ENCODE measurements around the gene MRTFA.

MRTFA gene

GRCh38 chr22:40374567-40374966 lies 262.0 kb downstream of the MRTFA start:
- no peak overlapping the region for H3K4me3 ChIP-seq (ENCODE audit: low read length in 2 of 2)
- no peak overlapping the region for H3K18ac ChIP-seq (ENCODE audit: low read length)
- peaks cover 0 to 15% of the 10 kb centered on the region in 2 donors for H3K36me3 ChIP-seq (replicated peaks in 1 of 2; ENCODE audit: control insufficient read depth in 2 of 2, insufficient read depth in 2 of 2, low read length in 2 of 2)
- no peaks in the 10 kb centered on the region for H3K4me1 ChIP-seq (ENCODE audit: control insufficient read depth in 2 of 2, insufficient read depth in 1 of 2, low read depth in 1 of 2, low read length in 2 of 2)
- H2BK12ac ChIP-seq (ENCODE audit: low read length) = no peak overlapping the region
- H3K79me1 ChIP-seq (ENCODE audit: low read depth, low read length) = peaks cover 2% of the 10 kb centered on the region
- no peaks in the 10 kb centered on the region for H3K27me3 ChIP-seq (ENCODE audit: control insufficient read depth in 3 of 3, insufficient read depth in 3 of 3, low read depth in 1 of 3, low read length in 3 of 3)
- H3K14ac ChIP-seq (ENCODE audit: low read length) = no peak overlapping the region
- no peak overlapping the region for H3K4me2 ChIP-seq (ENCODE audit: insufficient read depth, low read length, poor library complexity, severe bottlenecking)
- H3K9me3 ChIP-seq (replicated peaks in 1 of 2; ENCODE audit: control insufficient read depth in 2 of 2, insufficient read depth in 1 of 2, low read depth in 1 of 2, low read length in 2 of 2) = no peaks in the 10 kb centered on the region
- no peak overlapping the region for H2BK15ac ChIP-seq (ENCODE audit: low read length)
- no peak overlapping the region for H3K9ac ChIP-seq (ENCODE audit: low read depth, low read length, poor library complexity)
- H2BK5ac ChIP-seq (ENCODE audit: low read length) = no peak overlapping the region
- no peak overlapping the region for H3K4ac ChIP-seq (ENCODE audit: low read length)
- DNase-seq (ENCODE audit: low spot score) = no peak
- H2AFZ ChIP-seq (ENCODE audit: low read length) = no peak overlapping the region
- H3K23ac ChIP-seq (ENCODE audit: low read depth, low read length, poor library complexity) = no peak overlapping the region
- no CpG with 5 or more reads among the region's 8 CpGs for WGBS, 2 donors (ENCODE audit: extremely low coverage in 2 of 2, insufficient read length in 2 of 2, insufficient replicate concordance in 1 of 2)
- H3K27ac ChIP-seq (replicated peaks; ENCODE audit: low read length) = no peak overlapping the region
- H2AK5ac ChIP-seq (ENCODE audit: low read depth, low read length) = no peak overlapping the region
- no peak overlapping the region for H4K91ac ChIP-seq (ENCODE audit: low read depth, low read length, poor library complexity)
- no peak overlapping the region for H4K8ac ChIP-seq (ENCODE audit: low read depth, low read length)
- H2BK120ac ChIP-seq (ENCODE audit: low read depth, low read length) = no peak overlapping the region

GRCh38 chr22:40368836-40369235 lies 267.7 kb downstream of the MRTFA start:
- no CpG with 5 or more reads among the region's 3 CpGs for WGBS, 2 donors (ENCODE audit: extremely low coverage in 2 of 2, insufficient read length in 2 of 2, insufficient replicate concordance in 1 of 2)
- Histone ChIP-seq H3K36me3 (replicated peaks in 1 of 2; ENCODE audit: control insufficient read depth in 2 of 2, insufficient read depth in 2 of 2, low read length in 2 of 2) (peaks cover 25 to 71% of the 10 kb centered on the region in 2 donors), H2BK120ac (ENCODE audit: low read depth, low read length) (no peak overlapping the region)

GRCh38 chr22:40368016-40368415 lies 268.5 kb downstream of the MRTFA start:
- no peak overlapping the region for H4K91ac ChIP-seq (ENCODE audit: low read depth, low read length, poor library complexity)
- no peak overlapping the region for H2BK5ac ChIP-seq (ENCODE audit: low read length)
- peaks cover 2% of the 10 kb centered on the region for H3K79me1 ChIP-seq (ENCODE audit: low read depth, low read length)
- H3K4me3 ChIP-seq (ENCODE audit: low read length in 2 of 2) = no peak overlapping the region
- no peak overlapping the region for H3K27ac ChIP-seq (replicated peaks; ENCODE audit: low read length)
- no peak overlapping the region for H2AK5ac ChIP-seq (ENCODE audit: low read depth, low read length)
- WGBS, 2 donors (ENCODE audit: extremely low coverage in 2 of 2, insufficient read length in 2 of 2, insufficient replicate concordance in 1 of 2) = no CpG with 5 or more reads among the region's 6 CpGs
- peaks cover 0 to 3% of the 10 kb centered on the region in 2 donors for H3K9me3 ChIP-seq (replicated peaks in 1 of 2; ENCODE audit: control insufficient read depth in 2 of 2, insufficient read depth in 1 of 2, low read depth in 1 of 2, low read length in 2 of 2)
- no peak for DNase-seq (ENCODE audit: low spot score)
- H3K36me3 ChIP-seq (replicated peaks in 1 of 2; ENCODE audit: control insufficient read depth in 2 of 2, insufficient read depth in 2 of 2, low read length in 2 of 2) = peaks cover 26 to 73% of the 10 kb centered on the region in 2 donors
- no peak overlapping the region for H3K9ac ChIP-seq (ENCODE audit: low read depth, low read length, poor library complexity)
- no peaks in the 10 kb centered on the region for H3K27me3 ChIP-seq (ENCODE audit: control insufficient read depth in 3 of 3, insufficient read depth in 3 of 3, low read depth in 1 of 3, low read length in 3 of 3)
- H3K23ac ChIP-seq (ENCODE audit: low read depth, low read length, poor library complexity) = no peak overlapping the region
- H3K4ac ChIP-seq (ENCODE audit: low read length) = no peak overlapping the region
- H3K14ac ChIP-seq (ENCODE audit: low read length) = no peak overlapping the region
- no peak overlapping the region for H2BK12ac ChIP-seq (ENCODE audit: low read length)
- H3K18ac ChIP-seq (ENCODE audit: low read length) = no peak overlapping the region
- H3K4me1 ChIP-seq (ENCODE audit: control insufficient read depth in 2 of 2, insufficient read depth in 1 of 2, low read depth in 1 of 2, low read length in 2 of 2) = no peaks in the 10 kb centered on the region
- H4K8ac ChIP-seq (ENCODE audit: low read depth, low read length) = no peak overlapping the region
- no peak overlapping the region for H2BK15ac ChIP-seq (ENCODE audit: low read length)
- H2BK120ac ChIP-seq (ENCODE audit: low read depth, low read length) = no peak overlapping the region
- H2AFZ ChIP-seq (ENCODE audit: low read length) = no peak overlapping the region
- no peak overlapping the region for H3K4me2 ChIP-seq (ENCODE audit: insufficient read depth, low read length, poor library complexity, severe bottlenecking)

More at GRCh38 chr22:40368836-40369235, 267.7 kb downstream of the MRTFA start:
- H3K9ac ChIP-seq (ENCODE audit: low read depth, low read length, poor library complexity) = no peak overlapping the region
- H3K23ac ChIP-seq (ENCODE audit: low read depth, low read length, poor library complexity) = no peak overlapping the region
- no peak overlapping the region for H2AFZ ChIP-seq (ENCODE audit: low read length)
- H2BK15ac ChIP-seq (ENCODE audit: low read length) = no peak overlapping the region
- no peak overlapping the region for H3K4ac ChIP-seq (ENCODE audit: low read length)
- H3K79me1 ChIP-seq (ENCODE audit: low read depth, low read length) = peaks cover 2% of the 10 kb centered on the region
- H3K4me3 ChIP-seq (ENCODE audit: low read length in 2 of 2) = no peak overlapping the region
- peaks cover 0 to 3% of the 10 kb centered on the region in 2 donors for H3K9me3 ChIP-seq (replicated peaks in 1 of 2; ENCODE audit: control insufficient read depth in 2 of 2, insufficient read depth in 1 of 2, low read depth in 1 of 2, low read length in 2 of 2)
- no peak overlapping the region for H3K27ac ChIP-seq (replicated peaks; ENCODE audit: low read length)
- H4K8ac ChIP-seq (ENCODE audit: low read depth, low read length) = no peak overlapping the region
- DNase-seq (ENCODE audit: low spot score) = no peak
- H3K18ac ChIP-seq (ENCODE audit: low read length) = no peak overlapping the region
- no peak overlapping the region for H3K14ac ChIP-seq (ENCODE audit: low read length)
- H2BK5ac ChIP-seq (ENCODE audit: low read length) = no peak overlapping the region
- no peak overlapping the region for H3K4me2 ChIP-seq (ENCODE audit: insufficient read depth, low read length, poor library complexity, severe bottlenecking)
- no peak overlapping the region for H4K91ac ChIP-seq (ENCODE audit: low read depth, low read length, poor library complexity)
- no peak overlapping the region for H2AK5ac ChIP-seq (ENCODE audit: low read depth, low read length)
- no peak overlapping the region for H2BK12ac ChIP-seq (ENCODE audit: low read length)
- no peaks in the 10 kb centered on the region for H3K27me3 ChIP-seq (ENCODE audit: control insufficient read depth in 3 of 3, insufficient read depth in 3 of 3, low read depth in 1 of 3, low read length in 3 of 3)
- no peaks in the 10 kb centered on the region for H3K4me1 ChIP-seq (ENCODE audit: control insufficient read depth in 2 of 2, insufficient read depth in 1 of 2, low read depth in 1 of 2, low read length in 2 of 2)

GRCh38 chr22:40367342-40367741 lies 269.2 kb downstream of the MRTFA start:
- no CpG with 5 or more reads among the region's 6 CpGs for WGBS, 2 donors (ENCODE audit: extremely low coverage in 2 of 2, insufficient read length in 2 of 2, insufficient replicate concordance in 1 of 2)
- Histone ChIP-seq H3K4me3 (ENCODE audit: low read length in 2 of 2) (no peak overlapping the region), H2BK120ac (ENCODE audit: low read depth, low read length) (no peak overlapping the region), H3K27me3 (ENCODE audit: control insufficient read depth in 3 of 3, insufficient read depth in 3 of 3, low read depth in 1 of 3, low read length in 3 of 3) (no peaks in the 10 kb centered on the region), H3K9me3 (replicated peaks in 1 of 2; ENCODE audit: control insufficient read depth in 2 of 2, insufficient read depth in 1 of 2, low read depth in 1 of 2, low read length in 2 of 2) (peaks cover 0 to 3% of the 10 kb centered on the region in 2 donors), H3K36me3 (replicated peaks in 1 of 2; ENCODE audit: control insufficient read depth in 2 of 2, insufficient read depth in 2 of 2, low read length in 2 of 2) (peaks cover 32 to 73% of the 10 kb centered on the region in 2 donors), H2AK5ac (ENCODE audit: low read depth, low read length) (no peak overlapping the region), H3K14ac (ENCODE audit: low read length) (no peak overlapping the region), H2BK15ac (ENCODE audit: low read length) (no peak overlapping the region), H2AFZ (ENCODE audit: low read length) (no peak overlapping the region), H3K27ac (replicated peaks; ENCODE audit: low read length) (no peak overlapping the region), H3K4ac (ENCODE audit: low read length) (no peak overlapping the region), H3K79me1 (ENCODE audit: low read depth, low read length) (peaks cover 2% of the 10 kb centered on the region), H4K8ac (ENCODE audit: low read depth, low read length) (no peak overlapping the region), H4K91ac (ENCODE audit: low read depth, low read length, poor library complexity) (no peak overlapping the region), H3K4me2 (ENCODE audit: insufficient read depth, low read length, poor library complexity, severe bottlenecking) (no peak overlapping the region), H2BK5ac (ENCODE audit: low read length) (no peak overlapping the region), H3K18ac (ENCODE audit: low read length) (no peak overlapping the region), H3K9ac (ENCODE audit: low read depth, low read length, poor library complexity) (no peak overlapping the region), H2BK12ac (ENCODE audit: low read length) (no peak overlapping the region), H3K4me1 (ENCODE audit: control insufficient read depth in 2 of 2, insufficient read depth in 1 of 2, low read depth in 1 of 2, low read length in 2 of 2) (no peaks in the 10 kb centered on the region), H3K23ac (ENCODE audit: low read depth, low read length, poor library complexity) (no peak overlapping the region)
- DNase-seq (ENCODE audit: low spot score) = no peak
